Sciatic nerve (tissue), 2 donors: ENCODE measurements around the gene MEGF8. TPM values are rescaled to one million over a fixed set of nuclear protein-coding genes. Genes with fewer than 3 reads are reported as not detected.

Experiments
- ATAC-seq: fragments of 200-7000 bp; cut with Tn5 transposase; one replicate; pipeline ENCODE4 v1.9.1; 2020; ENCODE audit warnings: mild to moderate bottlenecking, moderate library complexity
- DNase-seq: peaks from one replicate; pipeline ENCODE4 v3.0.0-alpha.2; 2020; ENCODE audit warnings: low spot score
- intact Hi-C: fragments of 100-400 bp; cut with DNase I; formaldehyde crosslinking; loops from one replicate; pipeline ENCODE4 v1.14.2; 2022
- total RNA-seq: library from RNA; stranded (reverse); fragmentation: NEBNext Ultra II Directional; extraction: Animal tissue kit (Norgen Biotek cat#: 25700); gene quantifications from one replicate; pipeline ENCODE4 v1.2.1, GENCODE V29; 2021
- donor health status: DM: no; HTN: no; CAD: no.
- donor health status: DM: no; HTN: no; CAD: no.

Gene MEGF8
- total RNA-seq, 1 donor from 2014 or later = 35.1 TPM

DNA sequence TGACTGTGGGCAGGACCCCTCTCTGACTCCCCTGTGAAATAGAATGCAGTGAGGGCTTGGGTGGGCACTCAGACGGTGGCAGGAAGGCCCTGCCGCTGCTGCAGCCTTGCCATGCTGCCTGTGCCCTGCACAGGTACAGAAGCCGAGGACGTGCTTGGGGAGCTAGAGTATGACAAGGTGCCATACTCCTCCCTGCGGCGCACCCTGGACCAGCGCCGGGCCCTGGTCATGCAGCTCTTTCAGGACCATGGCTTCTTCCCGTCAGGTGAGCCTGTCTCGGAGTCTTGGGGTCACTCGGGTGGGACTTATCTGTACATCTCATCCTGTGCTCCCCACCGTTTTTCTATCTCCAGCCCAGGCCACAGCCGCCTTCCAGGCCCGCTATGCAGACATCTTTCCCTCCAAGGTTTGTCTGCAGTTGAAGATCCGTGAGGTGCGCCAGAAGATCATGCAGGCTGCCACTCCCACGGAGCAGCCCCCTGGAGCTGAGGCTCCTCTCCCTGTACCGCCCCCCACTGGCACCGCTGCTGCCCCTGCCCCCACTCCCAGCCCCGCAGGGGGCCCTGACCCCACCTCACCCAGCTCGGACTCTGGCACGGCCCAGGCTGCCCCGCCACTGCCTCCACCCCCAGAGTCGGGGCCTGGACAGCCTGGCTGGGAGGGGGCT, 30.8 kb upstream of the MEGF8 start:
- ATAC-seq = no peak
- no peak for DNase-seq
- intact Hi-C loops = loop anchor here (10.0 kb wide), 1 partner anchor 50 kb away; the partner anchor contains the start of gene GSK3A

- DNase-seq (no peak), ATAC-seq (no peak)
- intact Hi-C loops = loop anchor here (10.0 kb wide), 1 partner anchor 51 kb away; the partner anchor contains the start of gene GSK3A
These were observed 30.1 kb upstream of the MEGF8 start for GRCh38 chr19:42295342-42295741.

DNA sequence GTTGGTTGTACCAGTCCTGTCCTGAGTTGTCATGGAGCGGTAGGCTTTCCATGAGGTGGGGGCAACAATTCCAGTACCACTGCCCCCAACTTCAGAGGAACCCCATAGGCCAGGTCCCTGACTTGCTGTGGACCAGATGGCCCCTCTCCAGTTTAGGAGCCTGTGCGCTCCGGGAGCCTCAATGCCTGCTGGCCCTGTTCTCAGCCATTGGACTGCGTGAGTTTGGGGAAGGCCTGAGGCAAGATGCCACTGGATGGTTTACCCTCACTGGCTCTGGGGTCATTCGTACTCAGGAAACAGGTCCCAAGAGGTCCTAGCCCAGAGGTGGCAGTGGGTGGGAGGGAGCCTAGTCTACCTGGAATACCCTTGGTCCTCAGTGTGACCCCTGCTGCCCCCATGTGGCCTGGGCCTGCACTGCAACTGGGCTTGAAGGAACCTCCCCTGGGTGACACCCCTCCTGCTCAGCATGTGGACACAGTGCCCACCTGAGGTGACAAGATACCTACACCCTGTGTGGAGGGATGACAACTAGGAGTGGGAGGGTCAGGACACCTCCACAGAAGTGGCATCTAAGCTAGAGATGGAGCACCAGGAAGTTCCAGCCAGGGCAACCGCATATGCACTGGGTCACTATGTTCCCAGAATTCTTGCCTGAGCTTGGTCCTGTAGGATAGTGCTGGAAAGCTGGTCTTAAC, 29.5 kb upstream of the MEGF8 start:
- ATAC-seq = peak; percentile 77
- intact Hi-C loops = loop anchor here (10.0 kb wide), 1 partner anchor 51 kb away; the partner anchor contains the start of gene GSK3A
- peak; percentile 91 for DNase-seq

DNA sequence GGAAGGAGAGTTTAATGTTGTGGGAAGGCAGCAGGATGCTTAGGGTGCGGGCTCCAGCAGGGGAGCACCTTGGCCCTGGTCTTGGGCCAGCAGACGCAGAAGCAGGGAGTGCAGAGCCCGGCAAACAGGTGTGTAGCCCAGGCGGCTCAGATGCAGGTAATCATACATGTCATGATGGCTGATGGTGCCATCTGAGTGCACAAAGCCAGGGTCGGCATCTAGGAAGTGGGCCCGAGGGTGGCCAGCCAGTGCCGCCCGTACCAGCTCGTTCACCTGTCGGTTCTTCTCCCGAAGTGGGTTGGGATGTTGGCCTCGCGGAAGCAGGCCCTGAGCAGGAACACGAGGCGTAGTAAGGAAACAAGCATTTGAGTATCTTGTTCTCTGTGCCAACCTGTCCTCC, 28.4 kb upstream of the MEGF8 start:
- DNase-seq (no peak), ATAC-seq (no peak)
- intact Hi-C loops = loop anchor here (10.0 kb wide), 1 partner anchor 52 kb away; the partner anchor contains the start of gene GSK3A

DNA sequence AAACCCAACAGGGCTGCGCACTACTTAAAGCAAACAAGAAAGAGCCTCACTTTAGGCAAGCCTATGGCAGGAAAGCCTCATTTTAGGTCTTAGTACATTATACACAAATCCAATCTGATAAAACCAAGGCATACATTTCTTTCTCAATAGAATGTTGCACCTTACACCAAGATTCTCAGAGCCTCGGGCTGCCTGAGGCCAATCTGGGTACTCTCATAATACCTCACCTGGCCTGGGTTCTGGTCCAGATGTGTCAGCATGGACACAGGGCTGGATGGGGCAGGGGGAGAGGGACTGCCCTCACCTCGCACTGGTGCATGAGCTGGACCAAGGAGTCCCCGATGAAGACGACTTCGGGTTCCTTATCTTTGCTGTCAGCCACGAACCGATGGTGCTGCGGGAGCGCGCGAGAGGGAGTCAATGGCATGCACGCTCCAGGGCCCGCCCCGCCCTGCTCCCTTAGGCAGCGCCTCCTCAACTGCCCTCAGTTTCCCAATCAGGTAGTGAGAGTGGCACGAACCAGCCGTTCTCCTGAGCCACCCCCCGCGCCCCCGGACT, 23.7 kb upstream of the MEGF8 start, which contains the start of gene PRR19:
PRR19 (plus strand) TSS at position 487 of the 558 bp plus-strand sequence. CDS start 7,453 bp downstream, outside the sequence.
- intact Hi-C loops = no loop called here
- no peak for DNase-seq
- peak; percentile 39 for ATAC-seq

GRCh38 chr19:42303101-42303464, 22.4 kb upstream of the MEGF8 start:
- ATAC-seq (no peak), DNase-seq (no peak)
- intact Hi-C loops = no loop called here

- ATAC-seq = no peak
These were observed 21.6 kb upstream of the MEGF8 start for GRCh38 chr19:42303876-42304275.

GRCh38 chr19:42306646-42307045, 18.8 kb upstream of the MEGF8 start:
- intact Hi-C loops = no loop called here
- DNase-seq = no peak
- no peak for ATAC-seq

More at GRCh38 chr19:42303876-42304275, 21.6 kb upstream of the MEGF8 start:
- no peak for DNase-seq
- intact Hi-C loops = no loop called here

GRCh38 chr19:42309686-42310085, 15.7 kb upstream of the MEGF8 start:
- ATAC-seq = no peak
- intact Hi-C loops = no loop called here
- DNase-seq = no peak

DNA sequence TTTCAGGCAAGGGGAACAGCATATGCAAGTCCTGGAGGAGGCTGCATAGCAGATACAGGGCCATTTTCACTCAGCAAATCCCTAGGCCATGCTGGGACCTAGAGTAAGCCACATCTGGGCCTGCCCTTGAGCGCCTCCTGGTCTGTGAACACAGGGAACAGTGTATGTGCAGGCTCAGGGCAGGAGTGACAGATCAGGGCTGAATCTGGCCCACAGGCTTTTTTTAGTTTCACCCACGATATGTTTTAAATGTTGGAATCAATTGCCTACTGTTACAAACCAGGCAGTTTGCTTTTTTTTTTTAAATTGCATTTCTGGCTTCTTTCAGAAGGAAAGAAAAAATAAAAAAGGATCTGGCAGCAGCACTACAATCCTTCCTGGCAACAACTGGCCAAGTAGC, 13.8 kb upstream of the MEGF8 start:
- intact Hi-C loops = no loop called here
- ATAC-seq = no peak
- DNase-seq = no peak

- intact Hi-C loops = no loop called here
- DNase-seq (no peak), ATAC-seq (no peak)
These were observed 13.1 kb upstream of the MEGF8 start for GRCh38 chr19:42312370-42312769.

GRCh38 chr19:42313096-42313839, 12.2 kb upstream of the MEGF8 start, which contains the start of gene TMEM145:
Gene TMEM145 (plus strand): TSS chr19:42313309. CDS start chr19:42313377, 68 bp downstream.
- intact Hi-C loops = no loop called here
- DNase-seq (no peak), ATAC-seq (peak; percentile 66)

DNA sequence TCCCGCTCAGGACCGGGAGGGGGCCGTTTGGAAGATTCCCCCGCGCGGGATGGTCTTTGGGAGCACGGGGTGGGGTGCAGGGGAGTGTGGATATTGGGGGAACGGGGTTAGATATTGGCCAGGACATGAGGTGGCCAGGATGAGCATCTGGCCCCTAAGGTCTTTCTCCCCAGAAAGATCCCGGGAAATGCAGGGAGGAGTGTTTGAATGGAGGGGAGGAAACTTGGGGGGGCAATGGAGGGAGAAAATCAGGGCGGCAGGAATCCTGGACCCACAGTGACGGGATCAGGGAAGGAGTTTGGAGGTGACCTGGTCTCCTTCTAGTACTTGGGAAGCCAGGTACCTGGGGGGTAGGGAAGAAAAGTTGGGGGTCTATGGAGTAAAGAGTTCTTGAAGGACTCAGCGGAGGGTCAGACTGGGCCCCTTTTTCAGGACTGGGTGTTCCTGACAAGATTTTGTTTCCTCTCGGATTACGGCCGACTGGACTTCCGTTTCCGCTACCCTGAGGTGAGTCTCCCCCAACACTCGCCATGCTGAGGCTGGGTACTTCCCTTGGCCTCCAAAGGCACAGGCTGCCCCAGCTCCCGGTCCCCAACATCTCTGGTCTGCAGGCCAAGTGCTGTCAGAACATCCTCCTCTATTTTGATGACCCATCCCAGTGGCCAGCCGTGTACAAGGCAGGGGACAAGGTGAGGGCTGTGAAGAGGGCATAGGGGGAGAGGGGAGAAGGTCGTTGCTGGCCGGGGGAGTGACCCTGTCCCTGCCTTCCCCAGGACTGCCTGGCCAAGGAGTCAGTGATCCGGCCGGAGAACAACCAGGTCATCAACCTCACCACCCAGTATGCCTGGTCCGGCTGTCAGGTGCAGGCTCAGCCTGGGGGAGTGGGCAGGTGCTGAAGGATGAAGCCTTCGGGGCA, 11.3 kb upstream of the MEGF8 start:
- intact Hi-C loops = no loop called here
- ATAC-seq (no peak), DNase-seq (no peak)

GRCh38 chr19:42315024-42315423, 10.4 kb upstream of the MEGF8 start:
- intact Hi-C loops = no loop called here
- DNase-seq (no peak), ATAC-seq (no peak)

- intact Hi-C loops = no loop called here
- DNase-seq (no peak), ATAC-seq (no peak)
These were observed 8.9 kb upstream of the MEGF8 start for GRCh38 chr19:42316223-42317211.

GRCh38 chr19:42317535-42317934, 7.9 kb upstream of the MEGF8 start:
- intact Hi-C loops = no loop called here
- no peak for DNase-seq
- no peak for ATAC-seq

- DNase-seq (no peak), ATAC-seq (no peak)
- intact Hi-C loops = loop anchor here (10.0 kb wide), 1 partner anchor 188 kb away; the partner anchor contains the start of gene POU2F2
These were observed 3.1 kb upstream of the MEGF8 start for GRCh38 chr19:42322305-42322704.
